Measurements from ENCODE around the gene KRI1.
A peak's percentile ranks its signal among the peaks of the same experiment; 100 is the strongest.

Gene KRI1

DNA sequence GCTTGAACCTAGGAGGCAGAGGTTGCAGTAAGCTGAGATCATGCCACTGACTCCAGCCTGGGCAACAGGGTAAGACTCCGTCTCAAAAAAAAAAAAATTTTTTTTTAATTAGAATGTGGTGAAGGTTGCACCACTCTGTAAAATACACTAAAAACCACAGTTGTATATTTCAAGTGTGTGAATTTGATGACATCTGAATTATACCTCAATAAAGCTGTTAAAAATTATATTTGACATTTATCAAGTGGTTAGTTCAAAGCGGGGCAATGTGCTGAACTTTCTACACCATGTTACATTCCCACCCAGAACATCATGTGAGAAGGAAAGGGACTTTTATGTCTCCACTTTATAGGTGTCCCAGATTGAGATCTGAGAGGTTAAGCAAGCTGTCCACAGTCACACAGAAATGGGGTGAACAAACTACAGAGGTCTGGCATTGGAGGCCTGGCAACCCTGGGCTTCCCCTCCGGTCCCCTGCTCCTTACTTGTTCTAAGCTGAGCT, 42.6 kb downstream of the KRI1 start:
- no peaks in the 10 kb centered on the region for H3K36me3 ChIP-seq (ENCODE audit: control insufficient read depth, low read depth, low read length)
- H3K27me3 ChIP-seq (ENCODE audit: control insufficient read depth, insufficient read depth, low read length) = peaks cover 20% of the 10 kb centered on the region
- H3K4me3 ChIP-seq (ENCODE audit: low read length) = no peak overlapping the region
- H3K4me1 ChIP-seq (ENCODE audit: control insufficient read depth, low read depth, low read length) = peaks cover 7% of the 10 kb centered on the region
- H3K9me3 ChIP-seq (ENCODE audit: control insufficient read depth, low read depth, low read length) = no peaks in the 10 kb centered on the region
- H3K27ac ChIP-seq (ENCODE audit: low read length) = no peak overlapping the region
- H3K9ac ChIP-seq (ENCODE audit: low read length) = no peak overlapping the region

DNA sequence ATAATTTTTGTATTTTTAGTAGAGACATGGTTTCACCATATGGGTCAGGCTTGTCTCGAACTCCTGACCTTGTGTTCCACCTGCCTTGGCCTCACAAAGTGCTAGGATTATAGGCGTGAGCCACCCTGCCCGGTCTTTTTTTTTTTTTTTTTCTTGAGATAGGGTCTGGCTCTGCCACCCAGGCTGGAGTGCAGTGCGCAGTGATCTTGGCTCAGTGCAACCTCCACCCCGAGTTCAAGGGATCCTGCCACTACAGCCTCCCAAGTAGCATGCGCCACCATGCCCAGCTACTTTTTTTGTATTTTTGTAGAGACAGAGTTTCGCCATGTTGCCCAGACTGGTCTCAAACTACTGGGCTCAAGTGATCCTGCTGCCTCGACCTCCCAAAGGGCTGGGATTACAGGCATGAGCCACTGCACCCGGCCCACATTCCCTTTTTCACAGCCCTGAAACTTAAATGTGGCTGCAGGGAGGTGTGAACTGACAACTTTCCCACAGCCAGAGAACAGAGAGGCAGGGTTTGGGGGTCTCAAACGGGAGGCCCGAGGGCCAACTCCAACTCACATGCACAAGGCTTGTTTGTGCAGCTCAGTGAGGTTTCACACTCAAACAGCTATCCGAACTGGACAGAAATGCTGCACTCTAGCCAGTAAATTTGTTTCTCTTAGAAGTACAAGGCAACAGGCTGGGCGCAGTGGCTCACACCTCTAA, 44.2 kb downstream of the KRI1 start:
- Histone ChIP-seq H3K27me3 (ENCODE audit: control insufficient read depth, insufficient read depth, low read length) (peaks cover 34% of the 10 kb centered on the region), H3K4me3 (ENCODE audit: low read length) (no peak overlapping the region), H3K4me1 (ENCODE audit: control insufficient read depth, low read depth, low read length) (peaks cover 12% of the 10 kb centered on the region), H3K36me3 (ENCODE audit: control insufficient read depth, low read depth, low read length) (no peaks in the 10 kb centered on the region), H3K27ac (ENCODE audit: low read length) (no peak overlapping the region), H3K9me3 (ENCODE audit: control insufficient read depth, low read depth, low read length) (no peaks in the 10 kb centered on the region), H3K9ac (ENCODE audit: low read length) (no peak overlapping the region)

DNA sequence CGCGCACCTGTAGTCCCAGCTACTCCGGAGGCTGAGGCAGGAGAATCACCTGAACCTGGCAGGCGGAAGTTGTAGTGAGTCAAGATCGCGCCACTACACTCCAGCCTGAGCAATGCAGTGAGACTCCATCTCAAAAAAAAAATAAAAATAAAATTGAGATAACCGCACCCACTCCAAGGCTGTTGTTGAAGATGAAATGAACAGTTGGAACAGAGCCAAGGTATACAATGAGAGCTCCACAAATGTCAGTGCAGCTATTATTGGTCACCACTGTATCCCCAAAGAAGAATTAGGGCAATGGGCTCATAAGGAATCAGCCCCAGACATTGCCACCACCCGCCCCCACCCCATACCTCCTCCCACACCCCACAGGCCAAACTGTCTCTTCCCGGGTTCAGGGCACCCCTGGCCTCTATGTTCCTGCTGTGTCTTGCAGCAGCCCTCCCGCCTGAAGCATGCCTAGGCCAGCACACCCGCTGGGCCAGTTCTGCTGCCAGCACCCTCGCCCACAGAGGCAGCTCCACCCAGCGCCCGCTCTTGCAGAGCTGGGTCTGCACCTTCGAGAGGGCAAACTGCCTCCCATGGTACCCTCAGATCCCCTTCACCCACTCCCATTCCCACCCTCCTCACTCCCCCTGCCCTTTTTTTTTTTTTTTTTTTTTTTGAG, 45.0 kb downstream of the KRI1 start:
- Histone ChIP-seq H3K4me1 (ENCODE audit: control insufficient read depth, low read depth, low read length) (peaks cover 14% of the 10 kb centered on the region), H3K4me3 (ENCODE audit: low read length) (no peak overlapping the region), H3K9ac (ENCODE audit: low read length) (no peak overlapping the region), H3K9me3 (ENCODE audit: control insufficient read depth, low read depth, low read length) (no peaks in the 10 kb centered on the region), H3K36me3 (ENCODE audit: control insufficient read depth, low read depth, low read length) (no peaks in the 10 kb centered on the region), H3K27me3 (ENCODE audit: control insufficient read depth, insufficient read depth, low read length) (peaks cover 42% of the 10 kb centered on the region), H3K27ac (ENCODE audit: low read length) (no peak overlapping the region)

DNA sequence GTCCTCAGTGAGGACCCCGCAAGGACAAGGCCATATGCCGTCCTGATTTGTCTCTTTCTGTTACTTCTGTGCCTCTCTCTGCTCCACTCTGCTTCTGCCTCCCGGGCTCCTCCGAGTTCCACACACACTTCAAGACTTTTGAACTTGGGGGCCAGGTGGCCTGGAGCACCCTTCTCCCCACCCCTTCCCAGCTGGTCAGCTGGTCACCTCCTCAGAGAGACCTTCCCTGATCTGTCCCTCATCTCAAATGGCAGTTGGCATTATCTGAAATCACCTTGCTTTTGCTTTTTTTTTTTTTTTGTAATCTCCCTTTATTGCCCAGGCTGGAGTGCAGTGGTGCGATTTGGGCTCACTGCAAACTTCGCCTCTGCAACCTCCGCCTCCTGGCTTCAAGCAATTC, 46.4 kb downstream of the KRI1 start:
- H3K9ac ChIP-seq (ENCODE audit: low read length) = no peak overlapping the region

DNA sequence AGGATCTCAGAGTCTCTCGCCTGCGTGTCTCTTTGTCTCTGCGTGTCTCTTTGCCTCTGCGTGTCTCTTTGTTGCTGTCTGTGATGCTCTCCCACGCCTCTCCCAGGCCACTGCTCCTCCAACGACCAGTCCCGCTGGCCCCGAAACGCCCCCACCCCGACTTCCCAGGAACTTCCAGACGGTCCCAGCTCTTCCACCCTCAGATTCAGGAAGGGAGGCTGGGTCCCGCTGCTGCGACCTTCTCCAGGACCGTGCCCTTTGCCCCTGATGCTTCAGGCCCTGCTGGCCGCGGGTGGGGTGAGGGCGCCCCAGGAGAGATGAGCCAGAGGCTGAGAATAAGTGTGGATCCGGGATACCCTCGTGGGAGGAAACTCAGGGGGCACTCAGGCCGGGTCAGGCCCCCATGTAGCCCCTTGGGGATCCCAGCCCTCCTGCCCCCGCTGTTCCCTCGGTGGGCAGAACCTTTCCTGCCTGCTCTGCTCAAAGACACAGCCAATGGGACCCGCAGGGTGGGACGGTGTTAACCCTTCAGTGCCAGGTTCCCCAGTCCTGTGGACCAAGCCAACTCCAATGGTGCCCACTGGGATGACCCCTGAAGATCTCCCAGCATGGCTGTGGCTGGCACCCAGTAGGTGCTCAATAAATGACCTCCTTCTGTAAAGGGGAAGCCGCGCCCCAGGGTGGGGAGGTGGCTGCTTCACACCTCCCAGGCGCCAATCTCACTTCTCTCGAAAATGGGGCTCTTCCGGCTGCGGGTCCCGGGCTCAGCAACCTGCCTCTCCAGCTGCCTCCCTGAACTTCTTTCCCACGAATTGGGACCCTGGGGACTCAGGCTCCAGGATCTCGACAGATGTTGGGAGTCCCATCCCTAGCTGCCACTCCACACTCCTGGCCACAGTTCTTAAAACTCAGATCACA, 47.1 kb downstream of the KRI1 start:
- Histone ChIP-seq H3K4me3 (ENCODE audit: low read length) (peak overlapping the region; percentile 44), H3K36me3 (ENCODE audit: control insufficient read depth, low read depth, low read length) (no peaks in the 10 kb centered on the region), H3K4me1 (ENCODE audit: control insufficient read depth, low read depth, low read length) (peaks cover 14% of the 10 kb centered on the region), H3K27ac (ENCODE audit: low read length) (no peak overlapping the region), H3K9ac (ENCODE audit: low read length) (no peak overlapping the region), H3K27me3 (ENCODE audit: control insufficient read depth, insufficient read depth, low read length) (peaks cover 63% of the 10 kb centered on the region), H3K9me3 (ENCODE audit: control insufficient read depth, low read depth, low read length) (no peaks in the 10 kb centered on the region)

More for the DNA sequence above, 46.4 kb downstream of the KRI1 start:
- H3K27me3 ChIP-seq (ENCODE audit: control insufficient read depth, insufficient read depth, low read length) = peaks cover 56% of the 10 kb centered on the region
- H3K4me3 ChIP-seq (ENCODE audit: low read length) = no peak overlapping the region
- H3K9me3 ChIP-seq (ENCODE audit: control insufficient read depth, low read depth, low read length) = no peaks in the 10 kb centered on the region
- H3K36me3 ChIP-seq (ENCODE audit: control insufficient read depth, low read depth, low read length) = no peaks in the 10 kb centered on the region
- peaks cover 14% of the 10 kb centered on the region for H3K4me1 ChIP-seq (ENCODE audit: control insufficient read depth, low read depth, low read length)
- H3K27ac ChIP-seq (ENCODE audit: low read length) = no peak overlapping the region

DNA sequence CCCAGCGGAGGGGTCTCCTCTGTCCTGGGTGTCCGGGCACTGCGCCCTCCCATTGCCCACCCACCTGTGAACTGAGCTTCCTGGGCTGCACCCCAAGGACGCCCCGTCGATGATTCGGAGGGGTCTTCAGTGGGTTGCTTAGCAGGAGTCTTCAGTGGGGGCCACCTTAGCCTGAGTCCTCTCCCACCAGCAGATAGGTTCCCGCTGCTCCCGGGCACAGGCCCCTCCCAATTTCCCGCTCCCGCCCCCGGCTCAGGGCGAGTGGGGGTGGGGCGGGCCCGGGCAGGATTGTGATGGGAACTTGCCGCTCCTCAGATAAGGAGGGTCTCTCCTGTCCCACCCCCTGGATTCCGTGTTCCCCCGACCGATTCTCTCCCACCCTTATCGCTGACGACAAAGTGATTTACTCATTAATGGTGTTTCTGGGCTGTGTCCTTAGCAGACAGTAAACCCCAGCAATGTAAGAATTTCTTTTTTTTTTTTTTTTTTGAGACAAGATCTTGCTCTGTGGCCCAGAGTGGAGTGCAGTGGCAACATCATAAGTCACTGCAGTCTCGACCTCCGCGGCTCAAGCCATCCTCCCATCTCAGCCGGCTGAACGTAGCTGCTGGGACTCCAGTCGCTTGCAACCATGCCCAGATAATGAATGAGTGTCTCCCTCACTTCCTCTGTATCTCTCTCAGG, 47.9 kb downstream of the KRI1 start:
- H3K4me1 ChIP-seq (ENCODE audit: control insufficient read depth, low read depth, low read length) = peaks cover 14% of the 10 kb centered on the region
- peak overlapping the region; percentile 44 for H3K4me3 ChIP-seq (ENCODE audit: low read length)
- H3K27me3 ChIP-seq (ENCODE audit: control insufficient read depth, insufficient read depth, low read length) = peaks cover 71% of the 10 kb centered on the region
- no peaks in the 10 kb centered on the region for H3K9me3 ChIP-seq (ENCODE audit: control insufficient read depth, low read depth, low read length)
- H3K9ac ChIP-seq (ENCODE audit: low read length) = no peak overlapping the region
- no peaks in the 10 kb centered on the region for H3K36me3 ChIP-seq (ENCODE audit: control insufficient read depth, low read depth, low read length)
- no peak overlapping the region for H3K27ac ChIP-seq (ENCODE audit: low read length)

DNA sequence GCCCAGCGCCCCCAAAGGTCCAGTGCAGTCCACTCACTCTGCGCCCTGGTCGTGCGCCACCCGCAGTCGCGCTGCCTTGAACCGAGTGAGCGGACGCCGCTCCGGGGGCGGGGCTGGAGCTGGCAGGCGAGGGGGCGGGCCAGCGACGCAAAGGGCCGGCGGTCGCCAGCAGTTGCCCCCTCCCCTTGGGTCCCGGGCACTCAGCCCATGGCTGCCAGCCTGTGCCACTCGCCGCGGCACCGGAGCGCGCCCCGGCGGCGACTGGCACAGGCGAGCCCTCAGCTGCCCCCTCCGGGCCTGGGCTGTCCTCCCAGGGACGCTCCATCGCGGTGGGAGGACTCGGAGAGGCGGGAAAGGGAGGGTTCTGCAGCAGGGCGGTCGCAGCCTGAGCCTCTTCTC, 48.5 kb downstream of the KRI1 start, which contains the start of gene S1PR5:
TSS of gene S1PR5 (minus strand) at position 87 of the 399 bp plus-strand sequence. CDS start 2,436 bp downstream, outside the sequence.
- Histone ChIP-seq H3K4me1 (ENCODE audit: control insufficient read depth, low read depth, low read length) (peaks cover 14% of the 10 kb centered on the region), H3K27me3 (ENCODE audit: control insufficient read depth, insufficient read depth, low read length) (peaks cover 76% of the 10 kb centered on the region), H3K4me3 (ENCODE audit: low read length) (peak within 1 kb of the TSS; percentile 44), H3K36me3 (ENCODE audit: control insufficient read depth, low read depth, low read length) (no peaks in the 10 kb centered on the region), H3K9me3 (ENCODE audit: control insufficient read depth, low read depth, low read length) (no peaks in the 10 kb centered on the region), H3K27ac (ENCODE audit: low read length) (no peak within 1 kb of the TSS), H3K9ac (ENCODE audit: low read length) (no peak within 1 kb of the TSS)

DNA sequence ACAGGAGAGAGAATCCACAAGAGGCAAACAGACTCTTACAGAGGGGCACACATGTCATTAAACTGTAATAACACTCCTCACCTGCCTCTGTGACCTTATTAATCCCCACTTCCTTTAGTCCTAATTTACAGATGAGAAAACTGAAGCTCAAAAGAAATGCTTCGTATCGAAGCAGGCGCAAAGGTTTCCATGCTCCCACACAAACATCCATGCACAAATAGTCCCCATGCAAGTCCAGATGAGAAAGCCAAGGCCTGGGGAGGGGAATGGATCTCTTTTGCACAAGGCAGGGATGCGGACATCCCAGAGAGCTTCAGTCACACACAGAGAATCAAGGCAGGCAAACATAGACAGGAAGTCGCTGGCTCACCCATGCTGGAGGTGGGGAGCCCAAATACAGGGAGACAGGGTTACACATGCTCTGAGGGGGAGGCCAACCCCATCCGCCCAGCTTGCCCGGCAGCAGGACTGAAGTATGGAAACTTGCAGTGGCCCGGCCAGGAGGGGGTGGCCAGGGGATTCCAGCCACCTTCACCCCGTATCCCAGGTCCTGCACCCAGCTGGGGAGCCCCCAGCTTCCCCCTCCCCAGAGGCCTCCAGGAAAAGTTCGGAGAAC, 49.0 kb downstream of the KRI1 start:
- Histone ChIP-seq H3K36me3 (ENCODE audit: control insufficient read depth, low read depth, low read length) (no peaks in the 10 kb centered on the region), H3K4me1 (ENCODE audit: control insufficient read depth, low read depth, low read length) (peaks cover 14% of the 10 kb centered on the region), H3K27ac (ENCODE audit: low read length) (no peak overlapping the region), H3K9me3 (ENCODE audit: control insufficient read depth, low read depth, low read length) (no peaks in the 10 kb centered on the region), H3K27me3 (ENCODE audit: control insufficient read depth, insufficient read depth, low read length) (peaks cover 76% of the 10 kb centered on the region), H3K9ac (ENCODE audit: low read length) (no peak overlapping the region), H3K4me3 (ENCODE audit: low read length) (peak overlapping the region; percentile 44)

DNA sequence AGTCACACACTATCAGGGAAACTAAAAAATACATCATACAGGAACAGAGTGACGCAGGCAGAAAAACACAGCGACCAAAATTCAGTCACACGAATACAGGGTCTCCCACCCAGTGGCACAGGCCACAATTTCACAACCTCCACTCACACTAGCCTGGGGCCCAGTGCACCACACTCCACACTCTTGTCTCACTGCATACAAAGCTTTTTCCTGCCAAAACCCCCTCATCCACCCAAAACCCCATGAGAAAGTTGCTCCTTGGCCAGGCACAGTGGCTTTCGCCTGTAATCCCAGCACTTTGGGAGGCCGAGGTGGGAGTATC, 49.8 kb downstream of the KRI1 start:
- Histone ChIP-seq H3K9me3 (ENCODE audit: control insufficient read depth, low read depth, low read length) (no peaks in the 10 kb centered on the region), H3K9ac (ENCODE audit: low read length) (no peak overlapping the region), H3K36me3 (ENCODE audit: control insufficient read depth, low read depth, low read length) (no peaks in the 10 kb centered on the region), H3K27ac (ENCODE audit: low read length) (no peak overlapping the region), H3K4me1 (ENCODE audit: control insufficient read depth, low read depth, low read length) (peaks cover 14% of the 10 kb centered on the region), H3K4me3 (ENCODE audit: low read length) (no peak overlapping the region), H3K27me3 (ENCODE audit: control insufficient read depth, insufficient read depth, low read length) (peaks cover 76% of the 10 kb centered on the region)

DNA sequence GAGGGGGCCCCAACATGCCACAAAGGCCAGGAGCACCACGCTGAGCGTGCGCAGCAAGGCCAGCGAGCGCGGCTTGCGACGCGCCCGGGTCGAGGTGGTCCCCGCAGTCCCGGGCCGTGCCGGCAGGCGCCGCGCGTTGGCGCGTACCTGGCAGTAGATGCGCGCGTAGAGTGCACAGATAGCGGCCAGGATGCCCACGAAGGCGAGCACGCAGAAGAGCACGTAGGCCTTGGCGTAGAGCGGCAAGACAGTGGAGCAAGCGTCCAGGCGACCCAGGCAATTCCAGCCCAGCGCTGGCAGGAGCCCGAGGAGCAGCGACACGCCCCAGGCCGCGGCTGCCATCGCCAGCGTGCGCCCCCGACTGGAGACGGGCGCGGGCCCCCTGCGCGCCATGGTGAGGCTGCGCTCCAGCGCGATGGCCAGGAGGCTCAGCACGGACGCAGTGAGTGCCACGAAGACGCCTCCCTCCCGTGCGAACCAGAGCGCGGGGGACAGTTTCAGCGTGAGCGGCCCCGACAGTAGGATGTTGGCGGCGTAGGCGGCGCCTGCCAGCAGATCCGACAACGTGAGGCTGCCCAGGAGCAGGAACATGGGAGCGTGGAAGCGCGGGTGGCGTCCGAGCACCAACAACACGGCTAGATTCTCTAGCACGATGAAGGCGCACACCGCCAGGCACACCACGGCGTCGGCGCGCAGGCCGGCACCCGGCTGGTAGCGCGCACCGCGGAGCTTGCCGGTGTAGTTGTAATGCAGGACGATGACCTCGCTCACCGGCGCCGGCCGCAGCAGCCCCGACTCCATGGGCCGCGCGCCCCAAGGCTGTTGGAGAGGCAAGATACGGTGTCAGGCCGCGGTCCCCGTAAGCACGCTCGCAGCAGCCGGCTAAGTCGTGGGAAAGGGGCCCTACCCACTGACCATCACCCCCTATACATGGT, 51.3 kb downstream of the KRI1 start:
- Histone ChIP-seq H3K9ac (ENCODE audit: low read length) (no peak overlapping the region), H3K27ac (ENCODE audit: low read length) (no peak overlapping the region), H3K9me3 (ENCODE audit: control insufficient read depth, low read depth, low read length) (no peaks in the 10 kb centered on the region), H3K36me3 (ENCODE audit: control insufficient read depth, low read depth, low read length) (no peaks in the 10 kb centered on the region), H3K27me3 (ENCODE audit: control insufficient read depth, insufficient read depth, low read length) (peaks cover 69% of the 10 kb centered on the region), H3K4me1 (ENCODE audit: control insufficient read depth, low read depth, low read length) (peaks cover 17% of the 10 kb centered on the region), H3K4me3 (ENCODE audit: low read length) (peak overlapping the region; percentile 22)

All from iPS-18a (cell line).